ACC112 (cell line): ENCODE measurements around the gene LHX4.

ENCODE experiments used
- H2AFZ ChIP-seq: fragments of 200-600 bp; sonication (generic); one replicate; pipeline ENCODE4 v1.6.0; 2017; ENCODE audit warnings: antibody characterized with exemption, low read length; ENCODE audit not compliant: unreplicated experiment
- H3K27ac ChIP-seq: fragments of 200-600 bp; sonication (generic); 2 replicates; pipeline ENCODE4 v1.5.1; 2014; ENCODE audit warnings: low read depth, mild to moderate bottlenecking, antibody characterized with exemption, low read length, moderate library complexity
- H3K27me3 ChIP-seq: fragments of 200-600 bp; sonication (generic); 2 replicates; pipeline ENCODE4 v1.6.1; 2014; ENCODE audit warnings: mild to moderate bottlenecking, antibody characterized with exemption, low read length, moderate library complexity, mixed read lengths; ENCODE audit not compliant: insufficient read depth
- H3K36me3 ChIP-seq: fragments of 200-600 bp; sonication (generic); 2 replicates; pipeline ENCODE4 v1.6.1; 2016; ENCODE audit warnings: mild to moderate bottlenecking, antibody characterized with exemption, low read length, moderate library complexity, mixed read lengths; ENCODE audit not compliant: insufficient read depth
- H3K4me1 ChIP-seq: fragments of 200-600 bp; sonication (generic); one replicate; pipeline ENCODE4 v1.6.1; 2016; ENCODE audit warnings: low read length, mixed read lengths; ENCODE audit not compliant: insufficient read depth, unreplicated experiment, control insufficient read depth
- H3K4me3 ChIP-seq: fragments of 200-600 bp; sonication (generic); 2 replicates; pipeline ENCODE4 v1.5.1; 2014; ENCODE audit warnings: mild to moderate bottlenecking, low read depth, low read length
- H3K79me2 ChIP-seq: fragments of 200-600 bp; sonication (generic); one replicate; pipeline ENCODE4 v1.6.0; 2016; ENCODE audit warnings: low read length; ENCODE audit not compliant: control insufficient read depth, unreplicated experiment, insufficient read depth

The LHX4 gene

DNA sequence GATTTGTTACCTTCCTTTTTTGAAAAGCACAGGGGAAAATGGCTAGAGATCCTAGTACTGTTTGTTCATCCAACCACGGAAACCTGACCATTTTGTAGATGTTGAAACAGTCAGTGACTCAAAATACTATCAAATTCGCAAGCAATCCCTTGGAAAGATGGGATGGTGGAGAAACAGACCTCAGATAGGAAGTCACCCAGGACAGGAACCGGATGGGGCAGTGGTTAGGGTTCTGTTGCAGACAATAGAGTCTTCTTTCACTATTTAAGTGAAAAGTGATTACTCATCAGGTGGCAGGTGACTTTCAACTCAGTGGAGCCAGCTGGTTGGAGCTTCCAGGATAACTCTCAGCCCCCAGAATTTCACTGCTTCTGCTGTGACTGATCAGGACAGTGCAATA, 17.0 kb downstream of the LHX4 start:
- Histone ChIP-seq H3K27me3 (peaks cover 5% of the 10 kb centered on the region), H2AFZ (no peak overlapping the region), H3K79me2 (no peaks in the 10 kb centered on the region), H3K36me3 (no peaks in the 10 kb centered on the region), H3K4me3 (no peak overlapping the region), H3K27ac (no peak overlapping the region), H3K4me1 (no peaks in the 10 kb centered on the region)

GRCh38 chr1:180247580-180247979, 17.5 kb downstream of the LHX4 start:
- Histone ChIP-seq H3K27ac (no peak overlapping the region), H3K79me2 (no peaks in the 10 kb centered on the region), H3K27me3 (peaks cover under 1% of the 10 kb centered on the region; the same call in 1 of the 2 replicates), H3K36me3 (no peaks in the 10 kb centered on the region), H2AFZ (no peak overlapping the region), H3K4me1 (no peaks in the 10 kb centered on the region), H3K4me3 (no peak overlapping the region)

DNA sequence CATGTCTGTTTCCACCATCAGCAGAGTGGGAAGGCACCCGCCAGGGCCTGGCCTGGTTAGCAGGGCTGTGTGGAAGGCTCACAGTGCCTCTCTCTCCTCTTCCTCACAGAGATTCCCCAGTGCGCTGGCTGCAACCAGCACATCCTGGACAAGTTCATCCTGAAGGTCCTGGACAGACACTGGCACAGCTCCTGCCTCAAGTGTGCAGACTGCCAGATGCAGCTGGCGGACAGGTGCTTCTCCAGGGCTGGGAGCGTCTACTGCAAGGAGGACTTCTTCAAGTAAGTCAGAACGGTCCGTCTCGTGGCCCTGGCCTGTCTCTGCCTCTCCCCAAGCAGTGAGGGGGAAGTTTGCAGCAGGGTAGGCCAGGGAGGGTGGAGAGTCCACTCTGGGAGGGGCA, 18.1 kb downstream of the LHX4 start:
- Histone ChIP-seq H3K27ac (no peak overlapping the region), H2AFZ (no peak overlapping the region), H3K36me3 (no peaks in the 10 kb centered on the region), H3K27me3 (no peaks in the 10 kb centered on the region; the same call in 1 of the 2 replicates), H3K79me2 (no peaks in the 10 kb centered on the region), H3K4me3 (no peak overlapping the region), H3K4me1 (no peaks in the 10 kb centered on the region)

GRCh38 chr1:180248731-180249681, 18.9 kb downstream of the LHX4 start:
- Histone ChIP-seq H3K4me3 (no peak overlapping the region), H3K27me3 (no peaks in the 10 kb centered on the region), H3K27ac (no peak overlapping the region), H3K4me1 (no peaks in the 10 kb centered on the region), H2AFZ (no peak overlapping the region), H3K79me2 (no peaks in the 10 kb centered on the region), H3K36me3 (no peaks in the 10 kb centered on the region)

- H3K4me3 ChIP-seq: no peak overlapping the region
- no peak overlapping the region for H3K27ac ChIP-seq
- no peaks in the 10 kb centered on the region for H3K36me3 ChIP-seq
- no peaks in the 10 kb centered on the region for H3K79me2 ChIP-seq
- no peaks in the 10 kb centered on the region for H3K27me3 ChIP-seq
- H3K4me1 ChIP-seq: no peaks in the 10 kb centered on the region
- H2AFZ ChIP-seq: no peak overlapping the region
Observed at GRCh38 chr1:180249725-180250498, 19.8 kb downstream of the LHX4 start.

DNA sequence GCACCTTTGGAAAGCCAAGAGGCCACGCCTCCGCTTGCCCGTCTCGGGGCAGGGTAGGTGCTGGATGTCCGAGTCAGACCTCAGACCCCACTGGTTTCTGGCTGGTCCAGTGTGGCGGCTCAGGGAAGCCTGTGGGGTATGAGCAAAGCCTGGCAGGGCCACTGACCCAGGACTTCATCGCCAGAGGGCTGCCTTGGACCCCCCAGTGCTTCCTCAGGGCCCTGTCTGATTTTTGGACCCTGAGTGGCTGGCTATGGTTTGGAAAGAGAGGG, 20.4 kb downstream of the LHX4 start:
- Histone ChIP-seq H3K27me3 (no peaks in the 10 kb centered on the region), H3K4me3 (no peak overlapping the region), H3K27ac (no peak overlapping the region), H2AFZ (no peak overlapping the region), H3K36me3 (no peaks in the 10 kb centered on the region), H3K4me1 (no peaks in the 10 kb centered on the region), H3K79me2 (no peaks in the 10 kb centered on the region)

GRCh38 chr1:180250883-180251509, 20.9 kb downstream of the LHX4 start:
- H3K36me3 ChIP-seq: no peaks in the 10 kb centered on the region
- no peaks in the 10 kb centered on the region for H3K79me2 ChIP-seq
- no peaks in the 10 kb centered on the region for H3K27me3 ChIP-seq
- H3K27ac ChIP-seq: no peak overlapping the region
- H2AFZ ChIP-seq: no peak overlapping the region
- H3K4me3 ChIP-seq: no peak overlapping the region
- no peaks in the 10 kb centered on the region for H3K4me1 ChIP-seq

- Histone ChIP-seq H3K27me3 (0 out of 2 replicates have a peak, but pooled peaks cover 5% of the 10 kb centered on the region), H3K79me2 (no peaks in the 10 kb centered on the region), H3K4me3 (no peak overlapping the region), H3K36me3 (no peaks in the 10 kb centered on the region), H3K27ac (no peak overlapping the region), H2AFZ (no peak overlapping the region), H3K4me1 (no peaks in the 10 kb centered on the region)
Observed at GRCh38 chr1:180251526-180252305, 21.7 kb downstream of the LHX4 start.

DNA sequence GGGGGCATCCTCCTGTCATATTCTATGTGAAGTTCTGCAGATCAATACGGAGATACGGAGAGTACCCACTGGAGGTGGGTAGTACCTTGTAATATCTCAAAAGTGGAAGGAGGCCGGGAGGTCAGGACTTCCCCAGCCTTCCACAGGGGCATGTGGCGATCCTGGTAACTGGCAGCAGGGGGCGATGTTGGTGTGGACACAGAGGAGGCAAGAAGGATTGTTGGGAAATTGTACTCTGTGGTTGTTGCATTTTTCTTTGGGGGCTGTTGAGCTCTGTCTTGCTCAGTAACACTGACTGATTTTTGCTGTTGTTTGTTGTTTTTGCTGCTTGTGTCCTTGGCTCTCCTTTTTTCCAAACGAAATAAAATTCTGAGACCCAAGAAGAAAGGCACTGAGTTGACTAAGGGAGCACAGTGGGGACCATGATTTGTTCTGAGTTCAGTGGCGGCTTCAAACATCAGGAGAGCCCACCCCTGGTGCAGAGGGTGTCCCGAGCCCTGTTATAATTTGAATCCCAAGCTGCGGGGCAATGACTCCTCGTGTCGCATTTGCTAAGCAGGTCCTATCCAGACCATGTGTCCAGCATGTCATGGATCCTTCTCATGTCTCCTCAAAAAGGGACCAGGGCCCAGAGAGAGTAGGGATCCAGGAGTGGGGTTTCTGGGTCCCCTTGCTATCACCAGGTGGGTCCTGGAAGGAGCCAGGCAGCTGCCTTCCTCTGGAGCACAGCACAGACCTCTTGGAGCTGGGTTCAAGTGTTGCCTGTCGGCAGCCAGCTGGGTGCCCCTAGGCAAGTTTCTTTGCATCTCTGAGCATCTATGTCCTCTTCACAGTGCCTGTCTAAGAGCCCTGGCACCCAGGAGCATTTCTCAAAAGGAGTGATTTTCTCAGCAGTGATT, 22.8 kb downstream of the LHX4 start:
- no peaks in the 10 kb centered on the region for H3K79me2 ChIP-seq
- peaks cover 12% of the 10 kb centered on the region for H3K27me3 ChIP-seq
- no peaks in the 10 kb centered on the region for H3K36me3 ChIP-seq
- no peak overlapping the region for H3K27ac ChIP-seq
- no peak overlapping the region for H2AFZ ChIP-seq
- no peak overlapping the region for H3K4me3 ChIP-seq
- no peaks in the 10 kb centered on the region for H3K4me1 ChIP-seq
